Esophagus muscularis mucosa (tissue), 4 donors: Measurements from ENCODE around the gene TNNT1.

Source experiments
- EP300 ChIP-seq: sonication (generic); formaldehyde crosslinking; IDR thresholded peaks from one replicate; pipeline ENCODE4 v1.6.1; 2017; ENCODE audit warnings: antibody characterized with exemption
- POLR2A ChIP-seq: fragments of 450-650 bp; IDR thresholded peaks from one replicate; pipeline ENCODE4 v1.6.1; 2017; ENCODE audit warnings: antibody characterized with exemption, moderate library complexity, mild to moderate bottlenecking, low read depth
- POLR2AphosphoS5 ChIP-seq, 2 donors: sonication (generic); formaldehyde crosslinking; IDR thresholded peaks; one replicate each; pipeline ENCODE4 v1.6.1; 2017; ENCODE audit warnings: antibody characterized with exemption in 2 of 2
- TF ChIP-seq, protein P1 (sequence below), 3 experiments: fragments of 200-600 bp in 2 of 3; fragments of 450-650 bp in 1 of 3; sonication (generic) in 2 of 3; IDR thresholded peaks; one replicate each; pipeline ENCODE4 v1.5.1; 2017 to 2019; ENCODE audit warnings: antibody characterized with exemption in 3 of 3, mild to moderate bottlenecking in 2 of 3, moderate library complexity in 1 of 3

DNA sequence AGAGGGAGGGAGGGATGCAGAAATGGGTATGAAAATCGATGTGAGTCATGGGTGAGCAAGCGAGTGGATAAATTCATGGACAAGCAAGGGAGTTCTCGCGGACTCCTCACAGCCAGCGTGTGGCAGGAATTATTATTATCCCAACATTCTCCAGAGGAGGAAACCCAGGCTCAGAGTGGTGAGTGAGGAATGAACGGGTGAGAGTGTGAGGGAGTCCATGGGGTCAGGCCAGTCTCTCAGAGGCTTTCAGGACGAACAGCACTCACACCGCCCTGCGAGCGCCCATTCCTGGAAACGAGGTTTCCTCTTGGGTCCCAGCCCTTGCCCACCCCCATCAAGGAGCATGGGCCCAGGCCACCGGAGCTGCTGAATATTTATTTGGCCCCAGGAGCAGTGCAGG, 23.7 kb upstream of the TNNT1 start:
- TF ChIP-seq, protein P1, sequence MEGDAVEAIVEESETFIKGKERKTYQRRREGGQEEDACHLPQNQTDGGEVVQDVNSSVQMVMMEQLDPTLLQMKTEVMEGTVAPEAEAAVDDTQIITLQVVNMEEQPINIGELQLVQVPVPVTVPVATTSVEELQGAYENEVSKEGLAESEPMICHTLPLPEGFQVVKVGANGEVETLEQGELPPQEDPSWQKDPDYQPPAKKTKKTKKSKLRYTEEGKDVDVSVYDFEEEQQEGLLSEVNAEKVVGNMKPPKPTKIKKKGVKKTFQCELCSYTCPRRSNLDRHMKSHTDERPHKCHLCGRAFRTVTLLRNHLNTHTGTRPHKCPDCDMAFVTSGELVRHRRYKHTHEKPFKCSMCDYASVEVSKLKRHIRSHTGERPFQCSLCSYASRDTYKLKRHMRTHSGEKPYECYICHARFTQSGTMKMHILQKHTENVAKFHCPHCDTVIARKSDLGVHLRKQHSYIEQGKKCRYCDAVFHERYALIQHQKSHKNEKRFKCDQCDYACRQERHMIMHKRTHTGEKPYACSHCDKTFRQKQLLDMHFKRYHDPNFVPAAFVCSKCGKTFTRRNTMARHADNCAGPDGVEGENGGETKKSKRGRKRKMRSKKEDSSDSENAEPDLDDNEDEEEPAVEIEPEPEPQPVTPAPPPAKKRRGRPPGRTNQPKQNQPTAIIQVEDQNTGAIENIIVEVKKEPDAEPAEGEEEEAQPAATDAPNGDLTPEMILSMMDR (IDR thresholded peaks at IDR 0.05): no peak
- no peak for TF ChIP-seq POLR2AphosphoS5 (IDR thresholded peaks at IDR 0.05)
- TF ChIP-seq EP300: no peak
- TF ChIP-seq POLR2A: no peak
